Measurements from ENCODE around the gene PSMG3. TPM values are rescaled to one million over a fixed set of nuclear protein-coding genes. Genes with fewer than 3 reads are reported as not detected.

PSMG3 gene
- total RNA-seq, 1 experiment from 2014 or later: 33.3 TPM

GRCh38 chr7:1576521-1577253 is 6.9 kb upstream of the PSMG3 start (continued):
- TF ChIP-seq USF1 (CRISPR knock-in tag; IDR thresholded peaks at IDR 0.05): peak; percentile 46; the same call in 1 of the 2 replicates

- H3K4me1 Mint-ChIP-seq: peaks cover 46% of the 10 kb centered on the region
- ChIA-PET CTCF (interaction anchor here (1.0 to 1.3 kb wide), 2 partner anchors 20 to 102 kb away, joined by 3 to 6 read pairs; partner anchors contain the start of gene TMEM184A), POLR2A (interaction anchor here (0.6 kb wide), 1 partner anchor 14 kb away, joined by 5 read pairs; no protein-coding TSS in a partner anchor)
- H3K4me3 Mint-ChIP-seq: no peak overlapping the region
- DNase-seq (ENCODE audit: low spot score) (no peak), ATAC-seq (no peak)
- H3K36me3 Mint-ChIP-seq: peaks cover 12% of the 10 kb centered on the region
- peak overlapping the region; percentile 81 for H3K27ac Mint-ChIP-seq
- H3K9me3 Mint-ChIP-seq: peaks cover 15% of the 10 kb centered on the region
- H3K27me3 Mint-ChIP-seq (ENCODE audit: low read depth): no peaks in the 10 kb centered on the region
- TF ChIP-seq ZNF425 (CRISPR knock-in tag; conservative IDR thresholded peaks at IDR 0.05): no peak
- no peak for TF ChIP-seq MYBL2 (CRISPR knock-in tag; IDR thresholded peaks at IDR 0.05)
- no peak for TF ChIP-seq FOXP1 (CRISPR knock-in tag; IDR thresholded peaks at IDR 0.05; ENCODE audit: borderline replicate concordance)
- peak; percentile 75; the same call in 1 of the 2 replicates for TF ChIP-seq GTF2I (CRISPR knock-in tag; conservative IDR thresholded peaks at IDR 0.05)
Measured at GRCh38 chr7:1575809-1576208, 6.0 kb upstream of the PSMG3 start.

GRCh38 chr7:1572111-1572822 is 2.4 kb upstream of the PSMG3 start:
- ChIA-PET CTCF (no interaction called here), POLR2A (no interaction called here)
- peak overlapping the region; percentile 20 for H3K27ac Mint-ChIP-seq
- H3K4me1 Mint-ChIP-seq: peaks cover 37% of the 10 kb centered on the region
- no peak overlapping the region for H3K4me3 Mint-ChIP-seq
- H3K36me3 Mint-ChIP-seq: peaks cover 12% of the 10 kb centered on the region
- H3K9me3 Mint-ChIP-seq: peaks cover 3% of the 10 kb centered on the region
- ATAC-seq (no peak), DNase-seq (ENCODE audit: low spot score) (no peak)
- no peaks in the 10 kb centered on the region for H3K27me3 Mint-ChIP-seq (ENCODE audit: low read depth)
- TF ChIP-seq NFYB (CRISPR knock-in tag; conservative IDR thresholded peaks at IDR 0.05; ENCODE audit: low read depth) (no peak), NR1H2 (CRISPR knock-in tag; IDR thresholded peaks at IDR 0.05) (no peak), ZNF425 (CRISPR knock-in tag; conservative IDR thresholded peaks at IDR 0.05) (no peak), JUN (CRISPR knock-in tag; IDR thresholded peaks at IDR 0.05) (no peak), AR (CRISPR knock-in tag; IDR thresholded peaks at IDR 0.05) (no peak), FOXP4 (CRISPR knock-in tag; IDR thresholded peaks at IDR 0.05) (no peak), NFATC4 (CRISPR knock-in tag; IDR thresholded peaks at IDR 0.05) (no peak), ZSCAN18 (CRISPR knock-in tag; IDR thresholded peaks at IDR 0.05) (no peak), KAT7 (CRISPR knock-in tag; IDR thresholded peaks at IDR 0.05; ENCODE audit: borderline replicate concordance) (no peak), IRF1 (CRISPR knock-in tag; IDR thresholded peaks at IDR 0.05) (no peak), ZNF416 (CRISPR knock-in tag; IDR thresholded peaks at IDR 0.05) (no peak), CBFB (CRISPR knock-in tag; IDR thresholded peaks at IDR 0.05; ENCODE audit: low read depth) (no peak)
